ENCODE measurements around the gene TBC1D10A. TPM values are rescaled to one million over a fixed set of nuclear protein-coding genes. Genes with fewer than 3 reads are reported as not detected.

TBC1D10A gene
- total RNA-seq, 8 experiments from 2014 or later, result 5.8 to 17.8 (median 10.6) TPM

- Histone ChIP-seq H3K27ac (no peak overlapping the region), H3K4me3 (peak overlapping the region in 2 of 5 donors; percentile 92 to 97), H3K4me1 (replicated peaks in 1 of 2) (peaks cover 14 to 15% of the 10 kb centered on the region in 2 donors)
- ATAC-seq (replicated peaks in 6 of 8), result peak in 3 of 8 experiments; percentile 60 to 66 (median 63)
- 0 to 60% (median 35%) methylated on average over 1 to 3 of the region's 5 CpGs; no CpG with 5 or more reads in 4 of the 10 experiments for WGBS, 10 experiments
- in situ Hi-C loops (cut with MboI; ENCODE audit: low pct_unique_long_range_greater_than_20kb in 2 of 9, low sequenced_read_pairs in 9 of 9, unreplicated experiment in 9 of 9), result no loop called here
Measured at GRCh38 chr22:30325065-30325720, 1.5 kb downstream of the TBC1D10A start.

DNA sequence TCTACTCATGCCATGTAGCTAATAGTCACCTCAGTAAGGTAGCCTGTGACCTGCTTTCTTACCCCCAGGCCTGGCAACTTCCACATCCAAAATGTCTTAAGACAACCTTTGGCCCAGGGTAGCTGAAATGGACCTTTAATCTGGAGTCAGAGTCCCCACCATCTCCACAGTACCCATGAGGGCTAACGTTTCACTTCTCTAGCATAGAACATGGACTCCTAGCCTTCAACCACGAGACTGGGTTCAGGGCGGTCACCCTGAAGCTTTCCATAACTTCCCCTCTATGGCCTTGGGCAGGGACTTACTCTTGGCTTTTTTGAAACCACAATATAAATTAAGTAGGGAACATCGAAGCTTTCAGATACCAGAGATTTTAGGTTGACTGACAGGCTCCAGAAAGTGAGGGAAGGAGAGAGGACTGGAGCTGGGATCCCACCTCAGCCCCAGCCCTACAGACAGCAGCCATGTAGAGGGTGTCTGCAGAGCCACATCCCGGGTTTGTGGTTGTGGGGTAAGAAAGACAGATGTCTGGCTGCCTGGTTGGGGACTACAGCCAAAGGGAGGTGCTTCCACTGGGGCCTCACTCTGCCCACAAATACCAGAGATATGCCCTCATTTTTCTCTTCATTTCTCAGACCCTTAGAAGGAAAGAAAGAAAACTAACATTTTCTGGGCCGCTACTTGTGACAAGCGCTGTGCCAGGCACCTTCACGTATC is 2.6 kb downstream of the TBC1D10A start:
- ATAC-seq (replicated peaks in 6 of 8), result no peak
- Histone ChIP-seq H3K27ac (no peak overlapping the region), H3K4me3 (no peak overlapping the region), H3K4me1 (replicated peaks in 1 of 2) (peaks cover 14 to 15% of the 10 kb centered on the region in 2 donors)
- 0 to 100% (median 89%) methylated on average over 1 to 7 of the region's 8 CpGs; no CpG with 5 or more reads in 5 of the 10 experiments for WGBS, 10 experiments
- in situ Hi-C loops (cut with MboI; ENCODE audit: low pct_unique_long_range_greater_than_20kb in 2 of 9, low sequenced_read_pairs in 9 of 9, unreplicated experiment in 9 of 9), result no loop called here

DNA sequence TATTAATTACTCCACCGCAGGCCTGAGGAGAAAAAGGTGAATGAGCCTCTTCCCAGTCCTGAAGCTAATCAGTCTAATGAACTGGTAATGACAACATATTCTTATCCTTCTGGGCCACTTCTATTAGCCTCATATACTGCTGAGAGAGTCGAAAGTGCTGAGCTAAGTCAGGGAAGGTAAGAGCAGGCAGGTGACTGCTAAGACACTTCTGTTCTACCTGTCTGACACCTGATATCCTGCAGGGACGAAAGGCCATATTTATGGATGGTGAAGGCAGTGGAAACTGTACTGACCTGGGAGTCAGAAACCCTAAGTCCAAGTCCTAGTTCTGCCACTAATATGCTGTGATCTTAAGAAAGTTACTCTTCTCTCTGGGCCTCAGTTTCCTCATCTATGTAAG is 3.5 kb downstream of the TBC1D10A start:
- no peak for ATAC-seq (replicated peaks in 6 of 8)
- Histone ChIP-seq H3K4me1 (replicated peaks in 1 of 2) (peaks cover 14 to 15% of the 10 kb centered on the region in 2 donors), H3K4me3 (no peak overlapping the region), H3K27ac (no peak overlapping the region)
- 83 to 100% (median 100%) methylated on average over 1 to 3 of the region's 3 CpGs; no CpG with 5 or more reads in 4 of the 10 experiments for WGBS, 10 experiments
- in situ Hi-C loops (cut with MboI; ENCODE audit: low pct_unique_long_range_greater_than_20kb in 2 of 9, low sequenced_read_pairs in 9 of 9, unreplicated experiment in 9 of 9), result no loop called here

DNA sequence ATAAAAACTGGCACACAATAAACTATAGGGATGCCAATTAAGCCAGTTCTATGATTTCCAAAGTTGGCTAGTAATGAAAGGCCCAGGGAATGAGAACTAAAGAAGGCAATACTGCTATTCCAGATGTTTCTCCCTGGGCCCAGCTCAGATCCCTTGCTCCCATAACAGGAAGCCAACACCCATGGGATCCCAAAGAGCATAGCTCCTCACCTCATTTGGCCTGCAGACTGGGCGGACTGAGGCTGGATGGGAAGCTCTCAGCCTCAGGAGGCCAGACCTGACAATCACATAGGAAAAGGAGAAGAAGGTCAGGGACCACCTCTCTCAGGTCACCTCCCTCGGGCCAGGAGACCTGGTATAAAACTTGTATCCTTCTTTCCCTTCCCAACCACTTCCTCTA is 5.3 kb downstream of the TBC1D10A start:
- ATAC-seq (replicated peaks in 6 of 8), result no peak
- in situ Hi-C loops (cut with MboI; ENCODE audit: low pct_unique_long_range_greater_than_20kb in 2 of 9, low sequenced_read_pairs in 9 of 9, unreplicated experiment in 9 of 9), result no loop called here
- H3K4me1 ChIP-seq (replicated peaks in 1 of 2), result peaks cover 10 to 11% of the 10 kb centered on the region in 2 donors
- no peak overlapping the region for H3K27ac ChIP-seq
- 20 to 100% (median 82%) methylated on average over 1 to 2 of the region's 2 CpGs; no CpG with 5 or more reads in 4 of the 10 experiments for WGBS, 10 experiments
- H3K4me3 ChIP-seq, result no peak overlapping the region

GRCh38 chr22:30320021-30320556 is 6.7 kb downstream of the TBC1D10A start:
- H3K4me3 ChIP-seq, result no peak overlapping the region
- WGBS, 10 experiments, result 70 to 100% (median 100%) methylated on average over 1 to 2 of the region's 3 CpGs; no CpG with 5 or more reads in 3 of the 10 experiments
- no peak for ATAC-seq (replicated peaks in 6 of 8)
- in situ Hi-C loops (cut with MboI; ENCODE audit: low pct_unique_long_range_greater_than_20kb in 2 of 9, low sequenced_read_pairs in 9 of 9, unreplicated experiment in 9 of 9), result no loop called here
- H3K27ac ChIP-seq, result no peak overlapping the region
- H3K4me1 ChIP-seq (replicated peaks in 1 of 2), result peaks cover 3% of the 10 kb centered on the region in 2 donors

DNA sequence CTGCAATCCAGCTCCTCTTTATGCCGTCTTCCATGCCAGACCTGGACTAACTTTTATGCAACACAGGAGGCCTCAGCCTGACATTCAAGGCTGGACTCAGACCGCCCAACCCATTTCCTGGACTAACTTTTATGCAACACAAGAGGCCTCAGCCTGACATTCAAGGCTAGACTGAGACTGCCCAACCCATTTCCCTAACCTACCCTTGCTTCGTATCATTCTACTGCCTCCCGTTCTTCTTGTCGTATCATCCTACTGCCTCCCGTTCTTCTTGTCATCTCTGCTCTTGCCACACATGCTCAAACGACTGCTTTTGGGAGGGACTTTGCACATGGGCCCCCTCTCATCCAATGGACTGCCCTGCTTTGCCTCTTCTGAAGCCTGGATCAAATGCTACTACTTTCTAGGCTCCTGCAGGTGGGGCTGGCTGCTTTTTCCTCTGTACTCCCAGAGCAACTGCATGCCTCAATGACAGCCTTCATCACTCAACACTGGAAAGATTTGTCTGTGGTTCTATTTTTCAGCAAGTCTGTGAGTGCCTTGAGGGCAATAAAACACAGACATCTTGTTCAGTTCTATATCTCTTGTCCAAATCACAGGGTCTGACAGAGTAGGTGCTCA is 7.8 kb downstream of the TBC1D10A start:
- peak in 3 of 8 experiments; percentile 29 to 90 (median 88) for ATAC-seq (replicated peaks in 6 of 8)
- 29 to 86% (median 82%) methylated on average over 2 to 7 of the region's 7 CpGs; no CpG with 5 or more reads in 1 of the 10 experiments for WGBS, 10 experiments
- Histone ChIP-seq H3K27ac (no peak overlapping the region), H3K4me3 (no peak overlapping the region), H3K4me1 (replicated peaks in 1 of 2) (no peaks in the 10 kb centered on the region)
- in situ Hi-C loops (cut with MboI; ENCODE audit: low pct_unique_long_range_greater_than_20kb in 2 of 9, low sequenced_read_pairs in 9 of 9, unreplicated experiment in 9 of 9), result no loop called here

DNA sequence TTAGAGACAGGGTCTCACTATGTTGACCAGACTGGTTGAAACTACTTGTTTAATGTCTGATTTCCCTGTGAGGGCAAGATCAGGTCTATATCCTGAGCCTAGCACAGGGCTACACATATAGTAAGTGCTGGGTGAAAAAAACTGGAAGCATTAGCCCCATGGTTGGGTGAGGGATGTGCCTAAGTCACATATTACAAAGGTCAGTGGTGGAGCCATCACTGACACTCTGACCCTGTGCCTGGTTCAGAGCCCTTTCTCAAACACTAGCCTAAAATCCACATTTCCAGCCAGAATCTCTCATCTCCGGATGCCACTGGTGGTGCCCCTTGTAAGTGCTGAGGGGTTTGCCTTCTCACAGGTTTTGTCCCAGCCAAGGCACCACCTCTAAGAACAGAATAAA is 9.0 kb downstream of the TBC1D10A start:
- Histone ChIP-seq H3K27ac (no peak overlapping the region), H3K4me1 (replicated peaks in 1 of 2) (no peaks in the 10 kb centered on the region), H3K4me3 (no peak overlapping the region)
- WGBS, 10 experiments, result 83 to 100% (median 100%) methylated on average over 1 of the region's 1 CpG; no CpG with 5 or more reads in 7 of the 10 experiments
- ATAC-seq (replicated peaks in 6 of 8), result no peak
- in situ Hi-C loops (cut with MboI; ENCODE audit: low pct_unique_long_range_greater_than_20kb in 2 of 9, low sequenced_read_pairs in 9 of 9, unreplicated experiment in 9 of 9), result no loop called here

DNA sequence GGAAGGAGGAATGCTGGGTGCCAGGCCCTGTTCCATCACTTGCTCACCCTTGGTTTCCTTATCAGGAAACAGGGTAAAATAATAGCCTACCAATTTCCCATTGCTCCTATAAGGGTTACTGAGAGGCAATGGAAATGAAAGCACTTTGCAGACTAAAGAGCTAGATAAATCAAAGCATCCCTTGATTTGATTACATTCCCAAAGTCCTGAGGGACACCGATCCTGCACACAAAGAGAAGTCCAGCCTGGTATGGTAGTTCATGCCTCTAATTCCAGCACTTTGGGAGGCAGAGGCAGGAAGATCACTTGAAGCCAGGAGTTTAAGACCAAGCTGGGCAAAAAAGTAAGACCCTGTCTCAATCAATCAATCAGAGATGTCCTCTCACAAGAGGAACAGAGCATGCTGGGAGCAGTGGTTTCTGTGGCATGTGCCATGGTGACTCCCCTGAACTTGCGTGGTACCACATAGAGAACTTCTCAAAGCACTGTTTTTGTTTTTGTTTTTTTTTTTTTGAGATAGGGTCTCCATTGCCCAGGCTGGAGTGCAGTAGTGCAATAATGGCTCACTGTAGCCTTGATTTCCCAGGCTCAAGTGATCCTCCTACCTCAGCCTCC is 10.7 kb downstream of the TBC1D10A start:
- H3K4me3 ChIP-seq, result no peak overlapping the region
- no peak overlapping the region for H3K27ac ChIP-seq
- in situ Hi-C loops (cut with MboI; ENCODE audit: low pct_unique_long_range_greater_than_20kb in 2 of 9, low sequenced_read_pairs in 9 of 9, unreplicated experiment in 9 of 9), result no loop called here
- ATAC-seq (replicated peaks in 6 of 8), result no peak
- 25 to 100% (median 96%) methylated on average over 1 to 2 of the region's 2 CpGs; no CpG with 5 or more reads in 2 of the 10 experiments for WGBS, 10 experiments
- H3K4me1 ChIP-seq (replicated peaks in 1 of 2), result no peaks in the 10 kb centered on the region

GRCh38 chr22:30314915-30315314 is 11.8 kb downstream of the TBC1D10A start:
- H3K4me1 ChIP-seq (replicated peaks in 1 of 2), result no peaks in the 10 kb centered on the region
- no peak overlapping the region for H3K27ac ChIP-seq
- H3K4me3 ChIP-seq, result no peak overlapping the region
- 60 to 100% (median 89%) methylated on average over 1 to 6 of the region's 8 CpGs; no CpG with 5 or more reads in 2 of the 10 experiments for WGBS, 10 experiments
- ATAC-seq (replicated peaks in 6 of 8), result no peak
- in situ Hi-C loops (cut with MboI; ENCODE audit: low pct_unique_long_range_greater_than_20kb in 2 of 9, low sequenced_read_pairs in 9 of 9, unreplicated experiment in 9 of 9), result no loop called here

- ATAC-seq (replicated peaks in 6 of 8), result peak in 1 of 8 experiments; percentile 10
- H3K27ac ChIP-seq, result no peak overlapping the region
- H3K4me3 ChIP-seq, result no peak overlapping the region
- in situ Hi-C loops (cut with MboI; ENCODE audit: low pct_unique_long_range_greater_than_20kb in 2 of 9, low sequenced_read_pairs in 9 of 9, unreplicated experiment in 9 of 9), result no loop called here
- H3K4me1 ChIP-seq (replicated peaks in 1 of 2), result no peaks in the 10 kb centered on the region
- 48 to 100% (median 90%) methylated on average over 1 to 4 of the region's 8 CpGs; no CpG with 5 or more reads in 3 of the 10 experiments for WGBS, 10 experiments
Measured at GRCh38 chr22:30313527-30314363, 13.0 kb downstream of the TBC1D10A start.

DNA sequence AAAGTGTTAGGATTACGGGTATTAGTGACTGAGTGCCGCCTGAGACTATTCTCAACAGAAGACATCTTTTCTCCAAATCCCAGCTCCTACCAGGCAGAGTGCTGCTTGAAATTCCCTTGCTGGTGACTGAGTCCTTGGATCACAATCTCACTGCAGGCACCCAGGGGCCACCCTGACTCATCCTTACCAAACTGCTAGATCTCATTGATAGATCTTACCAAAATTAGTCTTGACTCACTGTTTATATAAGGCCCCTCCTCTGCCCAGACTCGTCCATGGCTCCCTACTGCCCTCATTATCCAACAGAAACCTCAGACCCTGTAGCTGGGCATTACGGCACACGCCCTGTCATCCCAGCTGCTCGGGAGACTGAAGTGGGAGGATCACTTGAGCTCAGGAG is 14.7 kb downstream of the TBC1D10A start:
- in situ Hi-C loops (cut with MboI; ENCODE audit: low pct_unique_long_range_greater_than_20kb in 2 of 9, low sequenced_read_pairs in 9 of 9, unreplicated experiment in 9 of 9), result no loop called here
- Histone ChIP-seq H3K27ac (no peak overlapping the region), H3K4me1 (replicated peaks in 1 of 2) (no peaks in the 10 kb centered on the region), H3K4me3 (no peak overlapping the region)
- 0 to 100% (median 88%) methylated on average over 1 to 6 of the region's 6 CpGs; no CpG with 5 or more reads in 2 of the 10 experiments for WGBS, 10 experiments
- ATAC-seq (replicated peaks in 6 of 8), result peak in 2 of 8 experiments; percentile 4 to 7

All from motor neuron (in vitro differentiated cells).